Fibroblast of the aortic adventitia (primary cell): ENCODE measurements around the gene URAD. TPM values are rescaled to one million over a fixed set of nuclear protein-coding genes. Genes with fewer than 3 reads are reported as not detected.
"Not testable (repeated sequence)": the region's sequence is repeated elsewhere in the genome, so short reads cannot be mapped to it uniquely, and the experiment has no call there.

ENCODE experiments used
- DNase-seq: peaks from one replicate; pipeline ENCODE4 v3.0.0-alpha.2; 2010; ENCODE audit warnings: low read depth
- H3K4me3 ChIP-seq: 2 replicates; pipeline ENCODE4 v1.5.1; 2011; ENCODE audit warnings: low read depth, mild to moderate bottlenecking, control low read depth, low read length, moderate library complexity
- CTCF ChIP-seq: IDR thresholded peaks from 2 replicates; pipeline ENCODE4 v1.5.1; 2011; ENCODE audit warnings: mild to moderate bottlenecking, low read length, control low read depth, inconsistent platforms; ENCODE audit not compliant: insufficient read depth
- total RNA-seq: library from RNA; depleted of rRNA; stranded (reverse); fragments of >200 nt; gene quantifications from 2 replicates; pipeline ENCODE4 v1.2.3, GENCODE V29; 2012; ENCODE audit warnings: low replicate concordance

Gene URAD
- total RNA-seq, 1 donor: not detected

DNA sequence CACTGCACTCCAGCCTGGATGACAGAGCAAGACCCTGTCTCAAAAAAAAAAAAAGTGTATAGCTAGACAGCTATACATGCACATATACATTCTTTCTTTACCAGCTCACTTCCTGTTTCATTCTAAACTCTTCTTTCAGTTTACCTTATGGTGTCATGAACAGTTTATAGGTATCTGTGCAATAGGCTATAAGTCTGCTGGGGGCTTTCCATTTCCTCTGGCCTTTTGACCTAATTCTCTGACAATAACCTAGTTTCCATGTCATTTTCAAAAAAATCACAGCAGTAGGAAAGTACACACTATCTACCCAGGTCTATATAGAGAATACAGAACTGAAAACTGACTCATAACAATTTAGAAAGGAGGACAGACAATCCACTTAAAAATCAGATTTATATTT is 24.4 kb upstream of the URAD start:
- no peak for DNase-seq
- no peak overlapping the region for H3K4me3 ChIP-seq
- no peak for TF ChIP-seq CTCF

DNA sequence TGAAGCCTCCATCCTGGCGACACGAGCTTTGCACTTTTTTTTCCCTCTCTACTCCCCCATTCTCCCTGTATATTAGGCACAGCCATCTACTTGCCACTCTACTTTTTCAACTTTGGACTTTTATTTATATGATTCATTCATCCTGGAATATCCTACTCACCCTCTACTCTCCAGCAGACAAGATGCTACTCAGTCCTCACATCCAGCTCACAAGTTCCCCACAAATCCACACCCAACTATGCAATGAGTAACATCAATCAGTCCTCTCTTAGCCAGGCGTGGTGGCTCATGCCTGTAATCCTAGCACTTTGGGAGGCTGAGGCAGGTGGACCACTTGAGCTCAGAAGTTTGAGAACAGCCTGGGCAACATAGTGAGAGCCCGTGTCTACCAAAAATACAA is 23.9 kb upstream of the URAD start:
- no peak overlapping the region for H3K4me3 ChIP-seq
- no peak for TF ChIP-seq CTCF
- no peak for DNase-seq

- no peak for TF ChIP-seq CTCF
- no peak for DNase-seq
- H3K4me3 ChIP-seq: no peak overlapping the region
Measured at GRCh38 chr13:28010046-28010445, 21.6 kb upstream of the URAD start.

DNA sequence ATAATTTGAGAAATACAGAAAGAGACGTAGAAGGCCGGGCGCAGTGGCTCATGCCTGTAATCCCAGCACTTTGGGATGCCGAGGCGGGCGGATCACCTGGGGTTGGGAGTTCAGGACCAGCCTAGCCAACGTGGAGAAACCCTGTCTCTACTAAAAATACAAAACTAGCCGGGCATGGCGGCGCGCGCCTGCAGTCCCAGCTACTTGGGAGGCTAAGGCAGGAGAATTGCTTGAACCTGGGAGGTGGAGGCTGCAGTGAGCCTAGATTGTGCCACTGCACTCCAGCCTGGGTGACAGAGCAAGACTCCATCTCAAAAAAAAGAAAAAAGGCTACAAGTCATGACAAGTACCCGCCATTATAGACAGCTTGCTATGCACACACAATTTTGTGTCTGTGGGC is 16.5 kb upstream of the URAD start:
- H3K4me3 ChIP-seq, DNase-seq: not testable (repeated sequence)

DNA sequence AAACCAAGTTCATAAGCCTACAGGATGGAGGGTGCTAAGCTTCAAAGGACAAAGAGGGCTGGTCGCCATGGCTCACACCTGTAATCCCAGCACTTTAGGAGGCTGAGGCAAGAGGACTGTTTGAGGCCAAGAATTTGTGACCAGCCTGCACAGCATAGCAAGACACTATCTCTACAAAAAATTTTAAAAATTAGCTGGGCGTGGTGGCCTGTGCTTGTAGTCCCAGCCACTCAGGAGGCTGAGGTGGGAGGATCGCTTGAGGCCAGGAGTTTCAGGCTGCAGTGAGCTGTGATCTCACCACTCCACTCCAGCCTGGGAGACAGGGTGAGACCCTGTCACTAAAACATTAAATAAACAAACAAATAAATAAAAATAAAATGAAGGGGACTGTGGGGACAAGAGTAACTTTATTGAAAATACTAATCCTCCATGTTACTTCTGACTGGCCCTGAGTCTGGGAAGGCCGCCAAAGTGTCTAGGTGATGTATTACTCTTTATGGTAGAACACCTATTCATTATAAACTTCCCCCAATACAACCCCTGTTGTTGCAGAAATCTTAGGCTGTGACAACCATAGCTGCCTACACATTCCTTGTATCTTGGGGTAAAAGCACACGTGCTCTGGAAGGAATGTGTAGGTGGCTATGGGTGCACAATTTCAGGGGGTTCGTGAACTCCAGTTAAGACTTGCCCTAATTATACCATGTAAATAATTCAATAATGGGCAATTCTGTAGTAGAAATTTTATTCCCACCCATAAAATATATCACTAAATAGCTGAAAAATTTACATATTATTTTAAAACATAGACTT is 14.6 kb upstream of the URAD start:
- no peak for DNase-seq
- TF ChIP-seq CTCF: no peak
- no peak overlapping the region for H3K4me3 ChIP-seq

DNA sequence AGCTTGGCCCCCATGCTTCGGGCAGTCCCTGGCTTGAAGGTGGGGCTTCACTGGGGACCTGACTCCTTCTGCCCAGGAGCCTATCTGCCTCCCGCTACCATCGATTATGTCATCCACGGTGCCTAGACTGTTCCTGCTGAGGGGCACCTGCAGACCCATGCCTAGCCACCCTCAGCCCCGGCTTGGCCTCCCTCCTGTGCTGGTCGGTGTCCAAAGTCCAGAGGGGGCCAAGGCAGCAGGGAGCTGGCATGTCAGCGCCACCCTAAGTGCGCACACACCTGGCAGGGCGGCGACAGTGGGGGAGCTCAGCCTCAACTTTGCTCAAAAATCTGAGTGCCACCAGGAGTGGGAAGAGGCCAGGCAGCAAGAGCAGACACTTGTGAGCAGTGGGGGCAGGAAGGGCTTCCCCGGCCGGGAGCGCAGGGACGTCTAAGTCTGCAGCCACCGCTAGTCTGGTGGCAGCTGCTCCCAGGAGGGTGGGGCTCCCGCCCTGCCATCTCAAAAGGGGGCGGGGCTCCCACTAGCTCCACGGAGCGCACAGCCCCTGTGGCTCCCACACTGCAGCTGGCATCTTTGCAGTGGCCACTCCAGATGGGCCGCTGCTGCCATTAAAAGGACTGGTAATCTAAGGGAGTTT is 13.5 kb upstream of the URAD start:
- TF ChIP-seq CTCF: no peak
- H3K4me3 ChIP-seq: no peak overlapping the region
- DNase-seq: no peak

- TF ChIP-seq CTCF: no peak
- no peak overlapping the region for H3K4me3 ChIP-seq
- no peak for DNase-seq
Measured at GRCh38 chr13:28001049-28001448, 12.6 kb upstream of the URAD start.
